Measurements from ENCODE around the gene FBXO3. TPM values are rescaled to one million over a fixed set of nuclear protein-coding genes. Genes with fewer than 3 reads are reported as not detected.
"Not testable (repeated sequence)": the region's sequence is repeated elsewhere in the genome, so short reads cannot be mapped to it uniquely, and the experiment has no call there.

Gene FBXO3
- total RNA-seq, 4 donors from 2014 or later: 31.2 to 45.8 (median 33.4) TPM

GRCh38 chr11:33731723-33732531 lies 42.4 kb downstream of the FBXO3 start:
- intact Hi-C loops (cut with DNase I; ENCODE audit: low total_unique reads) (no loop called here), in situ Hi-C loops (cut with MboI; ENCODE audit: low sequenced_read_pairs in 4 of 4) (no loop called here)
- TF ChIP-seq, protein P1, sequence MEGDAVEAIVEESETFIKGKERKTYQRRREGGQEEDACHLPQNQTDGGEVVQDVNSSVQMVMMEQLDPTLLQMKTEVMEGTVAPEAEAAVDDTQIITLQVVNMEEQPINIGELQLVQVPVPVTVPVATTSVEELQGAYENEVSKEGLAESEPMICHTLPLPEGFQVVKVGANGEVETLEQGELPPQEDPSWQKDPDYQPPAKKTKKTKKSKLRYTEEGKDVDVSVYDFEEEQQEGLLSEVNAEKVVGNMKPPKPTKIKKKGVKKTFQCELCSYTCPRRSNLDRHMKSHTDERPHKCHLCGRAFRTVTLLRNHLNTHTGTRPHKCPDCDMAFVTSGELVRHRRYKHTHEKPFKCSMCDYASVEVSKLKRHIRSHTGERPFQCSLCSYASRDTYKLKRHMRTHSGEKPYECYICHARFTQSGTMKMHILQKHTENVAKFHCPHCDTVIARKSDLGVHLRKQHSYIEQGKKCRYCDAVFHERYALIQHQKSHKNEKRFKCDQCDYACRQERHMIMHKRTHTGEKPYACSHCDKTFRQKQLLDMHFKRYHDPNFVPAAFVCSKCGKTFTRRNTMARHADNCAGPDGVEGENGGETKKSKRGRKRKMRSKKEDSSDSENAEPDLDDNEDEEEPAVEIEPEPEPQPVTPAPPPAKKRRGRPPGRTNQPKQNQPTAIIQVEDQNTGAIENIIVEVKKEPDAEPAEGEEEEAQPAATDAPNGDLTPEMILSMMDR (IDR thresholded peaks at IDR 0.05 in 4 of 5, conservative IDR thresholded peaks at IDR 0.05 in 1 of 5): no peak
- peak in 1 of 2 donors; percentile 44 for TF ChIP-seq POLR2A (IDR thresholded peaks at IDR 0.05)
- Histone ChIP-seq H3K27me3 (no peaks in the 10 kb centered on the region), H3K36me3 (no peaks in the 10 kb centered on the region), H3K9me3 (no peaks in the 10 kb centered on the region), H3K4me3 (peak overlapping the region in 3 of 4 donors; percentile 22 to 35 (median 25)), H3K27ac (peak overlapping the region; percentile 92 to 99 (median 98)), H3K4me1 (peaks cover 68 to 73% of the 10 kb centered on the region in 2 donors)
- ATAC-seq (no peak), DNase-seq (no peak)

DNA sequence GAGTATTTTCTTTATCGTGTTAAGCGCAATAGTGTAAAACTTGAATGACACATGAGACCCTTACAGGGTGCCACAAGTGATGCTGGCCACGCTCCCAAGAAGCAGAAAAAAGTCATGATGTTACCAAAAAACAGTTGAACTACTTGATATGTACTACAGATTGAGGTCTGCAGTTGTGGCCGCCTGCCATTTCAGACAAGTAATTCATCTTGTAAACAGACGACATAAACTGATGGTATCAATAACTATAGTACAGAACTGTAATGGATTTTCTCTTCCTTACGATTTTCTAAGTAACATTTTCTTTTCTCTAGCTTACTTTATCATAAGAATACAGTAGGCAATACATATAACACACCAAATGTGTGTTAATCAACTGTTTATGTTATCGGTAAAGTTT lies 43.6 kb downstream of the FBXO3 start:
- DNase-seq: no peak
- Histone ChIP-seq H3K27ac (peak overlapping the region; percentile 92 to 99 (median 98)), H3K4me3 (peak overlapping the region; percentile 1 to 35 (median 16)), H3K27me3 (no peaks in the 10 kb centered on the region), H3K9me3 (no peaks in the 10 kb centered on the region), H3K36me3 (no peaks in the 10 kb centered on the region), H3K4me1 (peaks cover 74 to 80% of the 10 kb centered on the region in 2 donors)
- intact Hi-C loops (cut with DNase I; ENCODE audit: low total_unique reads) (no loop called here), in situ Hi-C loops (cut with MboI; ENCODE audit: low sequenced_read_pairs in 4 of 4) (no loop called here)
- TF ChIP-seq, protein P1 (IDR thresholded peaks at IDR 0.05 in 4 of 5, conservative IDR thresholded peaks at IDR 0.05 in 1 of 5): no peak
- no peak for TF ChIP-seq POLR2A (IDR thresholded peaks at IDR 0.05)
- no peak for ATAC-seq

- H3K4me3 ChIP-seq; H3K27me3 ChIP-seq; H3K9me3 ChIP-seq; intact Hi-C loops (cut with DNase I; ENCODE audit: low total_unique reads); in situ Hi-C loops (cut with MboI; ENCODE audit: low sequenced_read_pairs in 4 of 4); ATAC-seq; H3K36me3 ChIP-seq; DNase-seq: not testable (repeated sequence)
- peaks cover 86 to 93% of the 10 kb centered on the region in 2 donors for H3K4me1 ChIP-seq
- peak overlapping the region; percentile 21 to 99 (median 96) for H3K27ac ChIP-seq
These were observed 45.2 kb downstream of the FBXO3 start for GRCh38 chr11:33729072-33729664.

- H3K36me3 ChIP-seq; intact Hi-C loops (cut with DNase I; ENCODE audit: low total_unique reads); DNase-seq; ATAC-seq; in situ Hi-C loops (cut with MboI; ENCODE audit: low sequenced_read_pairs in 4 of 4); H3K9me3 ChIP-seq; H3K4me3 ChIP-seq; H3K27me3 ChIP-seq: not testable (repeated sequence)
- Histone ChIP-seq H3K4me1 (peaks cover 86 to 93% of the 10 kb centered on the region in 2 donors), H3K27ac (peak overlapping the region in 3 of 4 donors; percentile 92 to 99 (median 99))
These were observed 46.8 kb downstream of the FBXO3 start for GRCh38 chr11:33727539-33727938.

DNA sequence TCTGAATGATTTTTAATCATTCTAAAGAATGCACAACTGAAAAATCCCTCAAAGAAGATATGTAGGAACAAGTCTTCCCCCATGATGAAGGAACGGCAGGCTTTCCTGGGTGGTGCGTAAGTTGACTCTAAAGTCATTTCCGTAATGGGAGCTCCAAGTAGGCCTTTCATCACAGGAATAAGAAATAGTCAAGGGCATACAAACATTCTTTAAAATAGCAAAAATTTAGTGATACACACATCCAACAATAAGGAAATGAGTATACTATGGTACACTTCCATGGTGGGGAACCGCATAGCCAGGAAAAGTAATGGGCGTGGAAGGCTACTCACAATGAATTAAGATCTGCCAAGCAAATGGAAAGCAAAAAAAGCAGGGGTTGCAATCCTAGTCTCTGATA lies 48.8 kb downstream of the FBXO3 start:
- no peak for ATAC-seq
- no peak for DNase-seq
- peaks cover 0 to under 1% of the 10 kb centered on the region in 2 donors for H3K36me3 ChIP-seq
- peaks cover 86 to 93% of the 10 kb centered on the region in 2 donors for H3K4me1 ChIP-seq
- H3K27me3 ChIP-seq: no peaks in the 10 kb centered on the region
- H3K4me3 ChIP-seq: no peak overlapping the region
- TF ChIP-seq, protein P1 (IDR thresholded peaks at IDR 0.05 in 4 of 5, conservative IDR thresholded peaks at IDR 0.05 in 1 of 5): no peak
- no peak for TF ChIP-seq POLR2A (IDR thresholded peaks at IDR 0.05)
- no peaks in the 10 kb centered on the region for H3K9me3 ChIP-seq
- in situ Hi-C loops (cut with MboI; ENCODE audit: low sequenced_read_pairs in 4 of 4) (no loop called here), intact Hi-C loops (cut with DNase I; ENCODE audit: low total_unique reads) (no loop called here)
- peak overlapping the region; percentile 92 to 99 (median 92) for H3K27ac ChIP-seq
